Activated CD8-positive, alpha-beta memory T cell treated with anti-CD3 and anti-CD28 coated beads, Interleukin-2, amount 50 U/mL, for 1 hour (primary cell): Measurements from ENCODE around the gene WDR70.
"Not testable (repeated sequence)": the region's sequence is repeated elsewhere in the genome, so short reads cannot be mapped to it uniquely, and the experiment has no call there.

Experiments
- DNase-seq: peaks from one replicate; pipeline ENCODE4 v3.0.0-alpha.2; 2020; ENCODE audit errors: extremely low read depth

Gene WDR70

GRCh38 chr5:37570597-37570996 is 191.5 kb downstream of the WDR70 start:
- DNase-seq = no peak

- DNase-seq = no peak
Measured at GRCh38 chr5:37571985-37572384, 192.9 kb downstream of the WDR70 start.

- no peak for DNase-seq
Measured at GRCh38 chr5:37575541-37576489, 196.7 kb downstream of the WDR70 start.

GRCh38 chr5:37576552-37576951 is 197.4 kb downstream of the WDR70 start:
- DNase-seq = no peak

- DNase-seq = no peak
Measured at GRCh38 chr5:37578176-37578575, 199.1 kb downstream of the WDR70 start.

GRCh38 chr5:37580106-37580505 is 201.0 kb downstream of the WDR70 start:
- DNase-seq = no peak

- DNase-seq = no peak
Measured at GRCh38 chr5:37582202-37582601, 203.1 kb downstream of the WDR70 start.

GRCh38 chr5:37593292-37593691 is 214.2 kb downstream of the WDR70 start:
- not testable (repeated sequence) for DNase-seq

GRCh38 chr5:37594864-37595263 is 215.7 kb downstream of the WDR70 start:
- not testable (repeated sequence) for DNase-seq

- no peak for DNase-seq
Measured at GRCh38 chr5:37598733-37599132, 219.6 kb downstream of the WDR70 start.

GRCh38 chr5:37601163-37601562 is 222.0 kb downstream of the WDR70 start:
- DNase-seq = no peak

GRCh38 chr5:37603072-37603471 is 224.0 kb downstream of the WDR70 start:
- no peak for DNase-seq

- DNase-seq = no peak
Measured at GRCh38 chr5:37604290-37604689, 225.2 kb downstream of the WDR70 start.

- no peak for DNase-seq
Measured at GRCh38 chr5:37606148-37606547, 227.0 kb downstream of the WDR70 start.

GRCh38 chr5:37606632-37607248 is 227.6 kb downstream of the WDR70 start:
- no peak for DNase-seq

GRCh38 chr5:37615184-37615583 is 236.1 kb downstream of the WDR70 start:
- DNase-seq = no peak

- DNase-seq = no peak
Measured at GRCh38 chr5:37619353-37619752, 240.2 kb downstream of the WDR70 start.

- DNase-seq = not testable (repeated sequence)
Measured at GRCh38 chr5:37622354-37622753, 243.2 kb downstream of the WDR70 start.

- no peak for DNase-seq
Measured at GRCh38 chr5:37626266-37626665, 247.1 kb downstream of the WDR70 start.

- no peak for DNase-seq
Measured at GRCh38 chr5:37628876-37629275, 249.8 kb downstream of the WDR70 start.

- no peak for DNase-seq
Measured at GRCh38 chr5:37631939-37632338, 252.8 kb downstream of the WDR70 start.

- DNase-seq = no peak
Measured at GRCh38 chr5:37637165-37637845, 258.2 kb downstream of the WDR70 start.

GRCh38 chr5:37638897-37639296 is 259.8 kb downstream of the WDR70 start:
- DNase-seq = no peak
